ENCODE measurements around the gene ERFL. TPM values are rescaled to one million over a fixed set of nuclear protein-coding genes. Genes with fewer than 3 reads are reported as not detected.

The ERFL gene
- total and polyA plus RNA-seq, 2 of the 8 experiments (the other 6 are each of a cell fraction or from before 2014, with no cell fraction given) = 0.12 TPM; not detected in 1

DNA sequence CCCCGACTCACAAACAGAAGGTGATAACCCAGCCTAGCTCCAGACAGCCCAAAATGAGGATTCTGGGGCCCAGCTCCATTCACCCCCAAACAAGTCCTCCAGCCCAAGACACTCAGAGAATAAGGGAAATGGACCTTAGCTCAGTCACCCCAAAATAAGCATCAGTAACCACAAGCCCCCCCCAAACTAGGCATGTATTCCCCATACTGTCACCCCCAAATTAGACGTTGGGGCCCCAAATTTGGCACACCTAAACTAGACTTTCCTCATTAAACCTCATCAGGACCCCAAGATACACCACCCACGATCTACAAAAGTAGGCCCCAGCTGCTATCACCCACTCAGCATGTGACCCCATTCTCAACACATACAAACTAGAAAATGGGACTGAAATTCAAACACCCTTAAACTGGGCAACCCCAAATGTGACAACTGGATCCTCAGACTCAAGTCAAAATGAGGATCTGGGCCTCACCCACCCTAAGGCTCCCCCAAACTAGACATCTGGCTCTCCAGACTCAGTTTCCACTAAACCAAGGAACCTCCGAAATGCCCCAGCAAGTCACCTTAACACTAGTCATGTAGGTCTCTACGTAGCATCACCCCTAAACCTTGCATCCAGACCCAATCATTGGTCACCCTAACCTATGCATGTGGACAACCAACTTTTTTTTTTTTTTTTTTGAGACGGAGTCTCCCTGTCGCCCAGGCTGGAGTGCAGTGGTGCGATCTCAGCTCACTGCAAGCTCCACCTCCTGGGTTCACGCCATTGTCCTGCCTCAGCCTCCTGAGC lies 13.4 kb upstream of the ERFL start:
- Histone ChIP-seq H3K56ac (replicated peaks; ENCODE audit: insufficient read length, low read depth, low read length) (no peak overlapping the region), H2BK15ac (ENCODE audit: low read length) (no peak overlapping the region), H2BK120ac (replicated peaks; ENCODE audit: low read depth, low read length) (no peak overlapping the region), H2AFZ (ENCODE audit: low read length) (no peak overlapping the region), H3K23ac (ENCODE audit: insufficient read length) (no peak overlapping the region), H3K79me1 (ENCODE audit: low read depth, low read length) (no peaks in the 10 kb centered on the region), H4K5ac (ENCODE audit: insufficient read length, low read depth, low read length) (no peak overlapping the region), H3K27ac (ENCODE audit: low read depth, low read length) (no peak overlapping the region), H3K27me3 (replicated peaks in 1 of 4; ENCODE audit: control insufficient read depth in 3 of 4, extremely low read depth in 1 of 4, insufficient read depth in 3 of 4, low read length in 3 of 4) (peaks cover 9 to 34% (median 30%) of the 10 kb centered on the region in 4 experiments), H3K14ac (ENCODE audit: insufficient read length) (no peak overlapping the region), H3K79me2 (ENCODE audit: control insufficient read depth in 1 of 2, insufficient read depth in 2 of 2, low read length in 2 of 2) (no peaks in the 10 kb centered on the region), H3K9ac (replicated peaks in 1 of 4; ENCODE audit: extremely low read depth in 1 of 4, low read depth in 3 of 4, low read length in 3 of 4) (no peak overlapping the region), H3K18ac (ENCODE audit: extremely low read depth, low read length) (no peak overlapping the region), H3K4me1 (replicated peaks in 1 of 4; ENCODE audit: control insufficient read depth in 3 of 4, insufficient read depth in 4 of 4, low read length in 3 of 4) (no peaks in the 10 kb centered on the region; a peak in 2 of 7 replicates), H2BK5ac (ENCODE audit: low read depth, low read length) (no peak overlapping the region), H2BK12ac (ENCODE audit: low read depth, low read length) (no peak overlapping the region), H4K91ac (replicated peaks; ENCODE audit: insufficient read length, low read length) (no peak overlapping the region), H3K36me3 (ENCODE audit: control insufficient read depth in 2 of 4, insufficient read depth in 4 of 4, low read length in 3 of 4) (no peaks in the 10 kb centered on the region), H4K8ac (ENCODE audit: extremely low read depth, insufficient read depth, low read length) (no peak overlapping the region; the same call in 1 of the 2 replicates), H3K4me2 (ENCODE audit: insufficient read depth in 1 of 2, low read depth in 2 of 2, low read length in 2 of 2) (no peak overlapping the region; a peak in 1 of 4 replicates), H3K4ac (replicated peaks; ENCODE audit: insufficient read length, low read depth, low read length) (no peak overlapping the region), H3K4me3 (ENCODE audit: extremely low read depth in 1 of 4, insufficient read depth in 2 of 4, low read depth in 3 of 4, low read length in 4 of 4) (0 out of 8 replicates have a peak overlapping the region, but pooled peaks of 2 of the 4 experiments have one; percentile 55 to 88), H4K20me1 (replicated peaks in 1 of 2; ENCODE audit: control insufficient read depth in 1 of 2, insufficient read depth in 2 of 2, low read length in 2 of 2) (peaks cover 0 to 3% of the 10 kb centered on the region in 2 experiments), H3K23me2 (ENCODE audit: low read depth, low read length) (peaks cover 9% of the 10 kb centered on the region; the same call in 1 of the 2 replicates), H2BK20ac (ENCODE audit: low read length) (no peak overlapping the region), H3K9me3 (ENCODE audit: insufficient read depth in 2 of 2, low read depth in 1 of 2, low read length in 1 of 2) (no peaks in the 10 kb centered on the region), H2AK5ac (ENCODE audit: low read depth, low read length) (no peak overlapping the region)
- DNase-seq (ENCODE audit: low read depth in 1 of 2, low spot score in 2 of 2) = no peak
- 89% methylated on average over 5 of the region's 9 CpGs; no CpG with 5 or more reads in 1 of the 2 experiments for WGBS, 2 experiments (ENCODE audit: extremely low coverage in 1 of 2, insufficient coverage in 1 of 2, insufficient read length in 1 of 2, insufficient replicate concordance in 2 of 2, low coverage in 1 of 2, low lambda C conversion rate in 2 of 2, missing lambda C conversion rate in 1 of 2)
- TF ChIP-seq HDAC6 (IDR thresholded peaks at IDR 0.05; ENCODE audit: low read depth, low read length) (no peak), RBBP5 (IDR thresholded peaks at IDR 0.05; ENCODE audit: borderline replicate concordance, low read depth, low read length) (no peak), SIN3A (conservative IDR thresholded peaks at IDR 0.05 in 1 of 2, IDR thresholded peaks at IDR 0.05 in 1 of 2; ENCODE audit: low read depth in 1 of 2, low read length in 2 of 2) (no peak), GABPA (IDR thresholded peaks at IDR 0.05; ENCODE audit: borderline replicate concordance, insufficient read depth, low read length) (no peak), SIX5 (IDR thresholded peaks at IDR 0.05; ENCODE audit: low read depth, low read length) (no peak), RXRA (IDR thresholded peaks at IDR 0.05; ENCODE audit: insufficient read depth, low read depth, low read length) (no peak), CBX8 (IDR thresholded peaks at IDR 0.05; ENCODE audit: borderline replicate concordance, low read depth, low read length) (no peak), SP2 (IDR thresholded peaks at IDR 0.05; ENCODE audit: low read length) (no peak), BRCA1 (IDR thresholded peaks at IDR 0.05; ENCODE audit: low read depth, low read length) (no peak), BCL11A (IDR thresholded peaks at IDR 0.05; ENCODE audit: low read depth in 2 of 2, low read length in 2 of 2) (no peak), CHD2 (IDR thresholded peaks at IDR 0.05; ENCODE audit: low read length) (no peak)
- CTCF ChIA-PET (ENCODE audit: partially characterized antibody) = interaction anchor here (0.7 to 8.0 kb wide), 9 partner anchors 10 to 171 kb away, joined by 3 to 51 read pairs (median 3); no protein-coding TSS in a partner anchor
- POLR2A ChIA-PET (ENCODE audit: partially characterized antibody) = interaction anchor here (1.0 to 2.2 kb wide), 7 partner anchors 20 to 81 kb away, joined by 3 to 7 read pairs (median 4); partner anchors contain the start of gene RPS19
- FAIRE-seq = no peak

Data from H1 (cell line).